AG09319 (cell line): ENCODE results near the gene CCDC188.

Experiments used
- DNase-seq: peaks from one replicate; pipeline ENCODE4 v3.0.0-alpha.2; 2010; ENCODE audit warnings: low read depth; ENCODE audit errors: extremely low read depth
- CTCF ChIP-seq: IDR thresholded peaks from 2 replicates; pipeline ENCODE4 v1.5.1; 2011; ENCODE audit warnings: low read depth, mild to moderate bottlenecking, inconsistent platforms, low read length, moderate library complexity

CCDC188 gene

GRCh38 chr22:20136603-20136873 lies 14.3 kb downstream of the CCDC188 start:
- DNase-seq = no peak
- TF ChIP-seq CTCF = no peak

- DNase-seq = no peak
- no peak for TF ChIP-seq CTCF
These were observed 14.9 kb downstream of the CCDC188 start for GRCh38 chr22:20135806-20136602.

GRCh38 chr22:20135265-20135664 lies 15.6 kb downstream of the CCDC188 start:
- no peak for DNase-seq
- TF ChIP-seq CTCF = no peak

- no peak for DNase-seq
- TF ChIP-seq CTCF = no peak
These were observed 16.8 kb downstream of the CCDC188 start for GRCh38 chr22:20133930-20134549.

GRCh38 chr22:20132686-20133246 lies 18.1 kb downstream of the CCDC188 start:
- TF ChIP-seq CTCF = no peak
- DNase-seq = no peak

- DNase-seq = no peak
- no peak for TF ChIP-seq CTCF
These were observed 18.8 kb downstream of the CCDC188 start for GRCh38 chr22:20131859-20132685.

GRCh38 chr22:20131597-20131858 lies 19.3 kb downstream of the CCDC188 start, which contains the start of gene ZDHHC8:
Gene ZDHHC8 (plus strand): TSS chr22:20131804. CDS start chr22:20131948, 144 bp downstream.
- no peak for TF ChIP-seq CTCF
- no peak for DNase-seq
